Astrocyte of the cerebellum (primary cell): Measurements from ENCODE around the gene OAS3.

Experiments used
- DNase-seq: peaks from one replicate; pipeline ENCODE4 v3.0.0-alpha.2; 2011; ENCODE audit warnings: low read depth
- H3K4me3 ChIP-seq: 2 replicates; pipeline ENCODE4 v1.5.1; 2011; ENCODE audit warnings: mild to moderate bottlenecking, low read depth, low read length, moderate library complexity
- in situ Hi-C: cut with HindIII; loops from 2 replicates; pipeline ENCODE4 v1.10.0; 2017; ENCODE audit warnings: low sequenced_read_pairs
- TF ChIP-seq, protein P1 (sequence below): IDR thresholded peaks from 2 replicates; pipeline ENCODE4 v1.5.1; 2012; ENCODE audit warnings: low read length, low read depth, moderate library complexity, mild to moderate bottlenecking; ENCODE audit errors: missing control alignments

Gene OAS3

DNA sequence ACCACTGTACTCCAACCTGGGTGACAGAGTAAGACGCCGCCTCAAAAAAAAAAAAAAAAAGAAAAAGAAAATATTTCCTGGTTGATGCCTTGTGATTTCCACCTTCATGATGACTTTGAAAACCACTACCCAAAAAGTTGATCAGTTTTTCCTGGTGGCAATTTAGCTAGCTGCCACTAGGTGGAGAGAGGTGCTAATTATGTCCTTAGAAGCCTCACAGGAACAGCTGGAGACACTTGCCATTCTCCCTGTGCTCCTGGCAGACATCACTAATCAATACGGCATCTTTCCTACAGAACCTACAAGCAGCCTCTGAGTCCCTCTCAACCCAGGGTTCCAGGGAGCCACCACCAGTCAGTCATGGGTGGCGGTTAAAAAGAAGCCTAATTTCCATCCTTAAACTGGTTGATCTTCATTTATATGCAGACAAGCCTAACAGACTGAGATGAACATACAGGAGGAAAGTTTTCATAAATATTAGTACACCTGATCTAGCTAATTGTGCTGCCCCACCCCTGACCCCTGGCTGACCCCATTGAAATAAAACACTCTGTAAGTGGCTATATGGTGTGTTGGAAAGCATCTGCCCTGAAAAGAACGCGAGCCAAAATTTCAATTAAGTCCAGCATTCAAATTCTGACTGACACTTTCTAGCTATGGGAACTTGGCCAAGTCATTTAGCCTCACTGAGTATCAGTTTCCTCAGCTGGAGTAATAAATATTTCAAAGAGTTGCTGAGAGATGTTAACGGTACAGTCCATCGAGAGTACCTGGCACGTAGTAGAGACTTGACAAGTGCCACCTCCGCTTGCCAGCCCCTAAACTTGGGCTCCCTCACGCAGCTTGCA lies 37.8 kb upstream of the OAS3 start:
- in situ Hi-C loops: no loop called here
- DNase-seq: no peak
- no peak overlapping the region for H3K4me3 ChIP-seq
- TF ChIP-seq, protein P1, sequence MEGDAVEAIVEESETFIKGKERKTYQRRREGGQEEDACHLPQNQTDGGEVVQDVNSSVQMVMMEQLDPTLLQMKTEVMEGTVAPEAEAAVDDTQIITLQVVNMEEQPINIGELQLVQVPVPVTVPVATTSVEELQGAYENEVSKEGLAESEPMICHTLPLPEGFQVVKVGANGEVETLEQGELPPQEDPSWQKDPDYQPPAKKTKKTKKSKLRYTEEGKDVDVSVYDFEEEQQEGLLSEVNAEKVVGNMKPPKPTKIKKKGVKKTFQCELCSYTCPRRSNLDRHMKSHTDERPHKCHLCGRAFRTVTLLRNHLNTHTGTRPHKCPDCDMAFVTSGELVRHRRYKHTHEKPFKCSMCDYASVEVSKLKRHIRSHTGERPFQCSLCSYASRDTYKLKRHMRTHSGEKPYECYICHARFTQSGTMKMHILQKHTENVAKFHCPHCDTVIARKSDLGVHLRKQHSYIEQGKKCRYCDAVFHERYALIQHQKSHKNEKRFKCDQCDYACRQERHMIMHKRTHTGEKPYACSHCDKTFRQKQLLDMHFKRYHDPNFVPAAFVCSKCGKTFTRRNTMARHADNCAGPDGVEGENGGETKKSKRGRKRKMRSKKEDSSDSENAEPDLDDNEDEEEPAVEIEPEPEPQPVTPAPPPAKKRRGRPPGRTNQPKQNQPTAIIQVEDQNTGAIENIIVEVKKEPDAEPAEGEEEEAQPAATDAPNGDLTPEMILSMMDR: peak; percentile 77

DNA sequence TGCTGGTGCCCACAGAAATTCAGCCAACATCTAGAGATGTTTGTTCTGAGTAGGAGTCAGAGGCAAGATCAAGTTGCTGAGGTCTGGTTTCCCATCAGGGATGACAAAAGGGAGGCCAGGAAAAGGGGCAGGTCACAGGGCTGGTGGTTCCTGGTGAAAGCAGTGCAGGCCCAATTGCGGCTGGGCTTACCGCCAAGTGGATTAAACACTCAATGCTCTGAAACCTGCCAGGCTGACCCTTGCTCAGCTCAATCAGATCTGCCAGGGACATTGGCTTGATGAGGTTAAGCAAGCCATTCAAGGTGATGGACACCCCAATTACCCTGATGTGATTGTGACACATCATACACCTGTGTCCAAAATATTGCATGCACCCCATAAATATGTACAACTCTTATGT lies 37.0 kb upstream of the OAS3 start:
- in situ Hi-C loops: no loop called here
- no peak overlapping the region for H3K4me3 ChIP-seq
- TF ChIP-seq, protein P1: no peak
- no peak for DNase-seq

DNA sequence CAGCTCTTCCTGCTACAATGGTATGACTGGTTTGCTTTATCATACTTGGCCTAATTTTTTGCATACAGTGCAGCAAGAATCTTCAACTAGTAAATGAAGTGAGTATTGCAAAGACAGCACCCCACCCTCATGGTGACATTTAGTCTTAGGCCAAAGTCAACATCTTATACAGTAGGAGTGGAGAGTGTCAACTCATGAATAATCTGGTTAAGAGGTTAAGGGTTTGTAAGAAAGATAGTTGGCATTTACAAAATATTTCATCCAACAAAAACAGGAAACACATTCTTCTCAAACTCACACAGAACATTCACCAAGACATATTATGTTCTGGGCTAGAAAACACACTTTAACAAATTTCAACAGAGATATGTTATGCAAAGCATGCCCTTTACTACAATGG lies 33.7 kb upstream of the OAS3 start:
- in situ Hi-C loops: no loop called here
- H3K4me3 ChIP-seq: no peak overlapping the region
- DNase-seq: no peak
- TF ChIP-seq, protein P1: no peak

DNA sequence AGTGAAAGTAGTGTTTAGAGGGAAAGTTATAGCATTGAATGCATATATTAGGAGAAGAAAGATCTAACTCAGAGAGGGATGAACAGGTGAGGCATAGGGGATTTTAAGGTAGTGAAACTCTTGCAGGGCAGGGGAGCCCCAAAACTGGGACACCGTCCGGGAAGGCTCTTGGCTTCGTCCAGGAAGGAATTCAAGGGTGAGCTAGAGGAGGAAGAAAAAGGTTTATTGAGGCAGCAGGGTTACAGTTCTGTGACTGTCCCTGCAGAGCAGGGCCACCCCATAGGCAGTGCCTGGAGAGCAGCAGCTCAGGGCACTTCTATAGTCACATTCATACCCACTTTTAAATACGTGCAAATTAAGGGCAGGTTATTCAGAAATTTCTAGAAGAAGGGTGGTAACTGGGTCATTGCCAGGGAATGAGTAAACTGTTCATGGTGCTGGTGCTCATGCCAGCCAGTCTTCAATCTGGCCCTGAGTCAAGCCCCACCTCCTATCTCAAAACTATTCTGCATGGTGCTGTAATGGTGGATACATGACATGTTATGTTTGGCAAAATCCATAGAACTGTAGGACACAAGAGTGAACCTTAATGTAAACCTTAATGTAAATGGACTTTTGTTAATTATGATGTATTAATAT lies 32.7 kb upstream of the OAS3 start:
- no peak for DNase-seq
- no peak overlapping the region for H3K4me3 ChIP-seq
- TF ChIP-seq, protein P1: no peak
- in situ Hi-C loops: no loop called here

DNA sequence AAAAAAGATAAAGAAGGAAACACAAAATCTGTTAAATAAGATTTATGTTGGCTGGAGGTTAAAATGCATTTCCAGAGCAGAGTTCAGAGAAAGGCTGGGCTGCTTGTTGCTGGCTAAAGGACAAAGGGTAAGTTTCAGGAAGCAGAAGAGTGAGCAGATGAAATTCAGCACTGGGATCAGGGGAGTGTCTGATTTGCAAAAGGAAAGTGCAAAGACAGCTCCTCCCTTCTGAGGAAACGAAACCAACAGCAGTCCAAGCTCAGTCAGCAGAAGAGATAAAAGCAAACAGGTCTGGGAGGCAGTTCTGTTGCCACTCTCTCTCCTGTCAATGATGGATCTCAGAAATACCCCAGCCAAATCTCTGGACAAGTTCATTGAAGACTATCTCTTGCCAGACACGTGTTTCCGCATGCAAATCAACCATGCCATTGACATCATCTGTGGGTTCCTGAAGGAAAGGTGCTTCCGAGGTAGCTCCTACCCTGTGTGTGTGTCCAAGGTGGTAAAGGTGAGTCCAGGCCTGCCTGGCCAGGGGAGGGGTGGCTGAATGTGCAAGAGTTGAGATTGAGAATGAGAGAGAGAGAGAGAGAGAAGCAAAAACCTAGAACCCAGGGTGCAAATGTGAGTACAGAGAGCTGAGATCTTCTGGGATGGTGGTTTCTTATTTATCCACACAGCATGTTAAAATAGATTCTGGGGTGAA lies 31.4 kb upstream of the OAS3 start, which contains the start of gene OAS1:
Gene OAS1, plus strand, starts transcription at position 251 of the 703 bp plus-strand sequence. Its CDS starts 78 bp downstream, at position 329.
- TF ChIP-seq, protein P1: no peak
- no peak for DNase-seq
- in situ Hi-C loops: no loop called here
- H3K4me3 ChIP-seq: peak within 1 kb of the TSS; percentile 4

DNA sequence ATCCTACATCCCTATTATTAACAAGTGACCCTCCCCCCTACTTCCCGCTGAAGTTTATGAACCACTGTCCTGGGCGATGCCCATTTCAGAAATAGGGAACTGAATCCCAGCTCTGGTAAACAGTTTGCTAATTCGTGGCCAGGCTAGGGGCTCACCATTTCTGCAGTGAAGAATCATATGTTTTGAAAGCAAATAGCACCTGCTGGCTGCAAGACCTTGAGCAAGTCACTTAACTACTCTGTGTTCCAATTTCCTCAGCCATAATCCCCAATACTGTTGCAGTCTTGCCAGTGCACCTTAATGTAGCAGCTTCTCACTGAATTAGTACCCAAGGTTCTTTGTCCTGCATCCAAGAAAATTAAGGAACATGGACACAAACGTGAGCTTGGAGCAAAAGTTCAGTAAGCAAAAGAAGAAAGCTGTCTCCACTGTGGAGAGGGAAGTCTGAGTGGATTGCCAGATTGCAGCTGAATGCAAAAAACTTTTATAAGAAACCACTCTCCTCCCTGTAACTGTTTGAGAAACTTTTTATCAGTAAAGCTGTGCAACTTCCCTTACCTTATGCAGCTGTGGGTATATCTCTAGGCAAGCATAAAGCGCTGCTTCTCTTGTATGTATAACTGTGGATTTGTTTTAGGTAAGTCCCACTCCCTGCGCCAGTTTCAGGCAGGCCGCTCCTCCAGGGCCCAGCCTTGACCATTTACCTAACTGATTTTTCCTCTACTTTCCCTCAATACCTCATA lies 30.7 kb upstream of the OAS3 start:
- no peak overlapping the region for H3K4me3 ChIP-seq
- no peak for DNase-seq
- in situ Hi-C loops: no loop called here
- TF ChIP-seq, protein P1: no peak
